Stimulated activated CD4-positive, alpha-beta T cell treated with anti-CD3 and anti-CD28 coated beads, Interleukin-1b, Interleukin-23, amount 100 ng/mL, for 1 hour (primary cell): ENCODE data around the gene RFLNA.

Source experiments
- DNase-seq, 2 donors: peaks; one replicate each; pipeline ENCODE4 v3.0.0-alpha.2; 2020; ENCODE audit warnings: low read depth in 2 of 2

The RFLNA gene, protein sequence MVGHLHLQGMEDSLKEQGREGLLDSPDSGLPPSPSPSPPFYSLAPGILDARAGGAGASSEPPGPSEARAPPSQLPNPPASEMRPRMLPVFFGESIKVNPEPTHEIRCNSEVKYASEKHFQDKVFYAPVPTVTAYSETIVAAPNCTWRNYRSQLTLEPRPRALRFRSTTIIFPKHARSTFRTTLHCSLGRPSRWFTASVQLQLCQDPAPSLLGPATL

DNA sequence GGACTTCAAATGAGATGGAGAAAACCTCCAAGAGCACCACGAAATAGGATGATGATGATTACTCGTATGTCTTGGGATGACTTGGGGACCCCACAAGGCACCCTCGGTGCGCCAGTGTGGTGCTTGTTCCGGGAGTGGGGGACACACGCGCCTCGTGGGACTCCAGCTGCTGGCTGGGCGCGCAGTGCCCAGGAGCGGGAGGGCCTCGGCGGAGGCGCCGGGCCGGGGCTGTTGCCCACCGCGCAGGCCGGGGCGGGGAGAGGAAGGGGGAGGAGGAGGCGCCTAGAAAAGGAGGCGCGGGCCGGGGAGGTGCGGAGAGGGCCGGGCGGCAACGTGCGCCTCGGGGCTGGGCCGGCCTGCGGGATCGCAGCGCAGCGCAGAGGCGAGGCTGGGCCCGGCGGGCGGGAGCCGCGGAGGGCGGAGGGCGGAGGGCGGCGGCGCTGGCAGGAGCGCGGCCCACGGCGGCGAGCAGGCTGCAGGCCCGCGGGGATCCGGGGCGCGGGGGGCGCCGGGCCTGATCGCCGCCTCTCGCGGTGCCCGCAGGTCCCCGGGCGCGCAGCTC, at the start of gene RFLNA:
TSS of gene RFLNA (plus strand) at position 314 of the 562 bp plus-strand sequence. CDS start 337 bp downstream, outside the sequence.
- DNase-seq = no peak

DNA sequence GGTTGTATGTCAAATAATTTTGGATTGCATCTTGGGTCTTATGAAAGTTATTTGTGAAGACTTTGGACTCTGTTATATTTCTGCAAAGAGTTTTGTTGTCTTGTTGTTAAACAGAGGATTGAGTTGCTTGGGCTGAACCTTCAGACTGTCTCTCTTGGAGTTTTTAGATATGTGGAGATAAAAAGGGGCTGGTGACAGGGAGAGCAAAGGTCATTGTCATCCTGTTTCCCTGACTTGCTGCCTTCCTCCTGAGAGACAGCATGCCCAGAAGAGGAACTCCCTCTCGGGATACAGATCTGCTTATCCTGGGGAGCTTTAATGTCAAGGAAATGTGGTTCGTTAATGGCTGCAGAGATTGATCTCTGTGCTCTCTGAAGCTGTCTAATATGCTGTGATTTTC, 47.6 kb upstream of the RFLNA start:
- no peak for DNase-seq

DNA sequence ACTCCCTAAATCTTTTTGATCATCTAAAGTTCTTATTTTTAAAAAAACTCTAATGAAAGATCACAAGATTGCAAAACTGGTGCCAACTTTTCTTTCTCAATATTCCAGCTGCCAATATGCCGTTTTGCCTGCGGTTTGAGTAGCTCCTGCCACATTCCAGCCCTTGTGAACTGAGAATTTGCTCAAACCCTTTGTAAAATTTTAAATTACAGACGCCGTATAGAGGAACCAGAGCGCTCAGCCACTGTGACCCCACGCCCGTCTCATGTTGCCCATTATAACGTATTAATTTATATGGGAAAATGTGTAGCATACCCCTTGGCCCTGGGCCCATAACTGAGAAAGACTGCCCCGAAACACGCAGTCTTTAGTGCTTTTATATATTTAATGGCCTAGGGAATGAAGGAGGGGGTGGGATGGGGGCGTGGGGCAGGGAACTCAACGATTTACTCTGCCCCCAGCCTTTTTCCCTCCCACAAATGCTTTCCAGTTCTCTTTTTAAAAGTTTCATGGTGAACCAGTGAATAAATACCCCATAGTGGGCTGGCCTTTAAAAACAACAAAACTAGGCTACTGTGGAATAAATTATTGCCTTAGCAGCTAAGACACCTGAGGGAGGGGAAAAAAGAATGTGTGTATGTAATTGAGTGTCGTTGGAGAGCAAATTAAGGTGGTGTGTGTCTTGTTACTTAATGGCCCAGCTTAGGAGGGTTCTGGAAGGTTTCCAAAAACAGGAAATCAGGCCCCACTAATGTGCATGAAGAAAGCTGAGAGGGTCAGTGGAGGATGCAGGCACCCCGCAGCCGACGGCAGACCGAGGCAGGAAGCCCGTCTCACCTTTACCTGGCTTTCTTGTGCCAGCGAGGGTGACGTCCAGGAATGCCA, 45.7 kb upstream of the RFLNA start:
- no peak for DNase-seq

DNA sequence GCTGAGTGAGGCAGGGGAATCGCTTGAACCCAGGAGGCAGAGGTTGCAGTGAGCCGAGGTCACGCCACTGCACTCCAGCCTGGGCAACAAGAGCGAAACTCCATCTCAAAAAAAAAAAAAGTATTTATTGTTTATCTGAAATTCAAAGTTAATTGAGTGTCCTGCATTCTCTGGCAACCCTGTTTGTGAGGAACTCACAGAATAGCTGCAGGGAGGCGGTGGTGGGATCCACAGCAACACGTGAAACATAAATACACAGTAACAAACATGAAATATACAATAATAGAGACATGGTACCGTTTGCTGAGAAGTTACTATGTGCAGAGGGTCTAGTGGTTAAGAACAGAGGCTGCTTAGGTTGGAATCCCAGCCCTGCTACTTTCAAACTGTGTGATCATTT, 43.7 kb upstream of the RFLNA start:
- DNase-seq = no peak

DNA sequence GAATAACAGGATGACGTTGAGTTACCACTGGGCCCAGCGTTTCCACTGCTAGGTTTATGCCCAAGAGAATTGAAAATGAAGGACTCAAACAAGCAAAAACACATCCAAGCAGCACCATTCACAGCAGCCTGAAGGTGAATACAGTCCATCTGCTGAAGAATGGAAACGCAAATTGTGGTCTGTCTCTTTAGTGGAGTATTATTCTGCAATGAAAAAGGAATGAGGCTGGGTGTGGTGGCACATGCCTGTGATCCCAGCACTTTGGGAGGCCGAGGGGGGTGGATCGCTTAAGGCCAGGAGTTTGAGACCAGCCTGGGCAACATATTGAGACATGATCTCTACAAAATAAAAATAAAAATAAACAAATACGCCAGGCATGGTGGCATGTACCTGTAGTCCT, 41.9 kb upstream of the RFLNA start:
- DNase-seq = no peak

DNA sequence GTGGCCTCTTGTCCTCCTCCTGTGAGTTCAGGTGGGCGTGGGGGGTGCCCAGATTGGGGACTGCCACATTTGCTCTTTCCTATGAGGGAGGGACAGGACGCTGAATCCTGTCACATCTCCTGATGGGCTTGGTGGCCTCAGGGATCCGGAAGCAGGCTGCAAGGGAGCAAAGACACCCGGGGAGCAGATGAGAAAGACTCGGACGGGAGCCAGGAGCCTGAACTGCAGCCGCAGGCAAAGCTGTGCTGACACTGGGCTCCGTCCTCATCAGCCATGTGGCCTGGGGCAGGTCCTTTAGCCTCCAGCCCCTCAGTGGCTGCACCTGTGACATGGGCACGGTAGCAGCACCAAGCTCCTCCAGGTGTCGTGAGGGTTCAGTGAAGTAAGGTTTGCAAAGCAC, 40.8 kb upstream of the RFLNA start:
- no peak for DNase-seq

DNA sequence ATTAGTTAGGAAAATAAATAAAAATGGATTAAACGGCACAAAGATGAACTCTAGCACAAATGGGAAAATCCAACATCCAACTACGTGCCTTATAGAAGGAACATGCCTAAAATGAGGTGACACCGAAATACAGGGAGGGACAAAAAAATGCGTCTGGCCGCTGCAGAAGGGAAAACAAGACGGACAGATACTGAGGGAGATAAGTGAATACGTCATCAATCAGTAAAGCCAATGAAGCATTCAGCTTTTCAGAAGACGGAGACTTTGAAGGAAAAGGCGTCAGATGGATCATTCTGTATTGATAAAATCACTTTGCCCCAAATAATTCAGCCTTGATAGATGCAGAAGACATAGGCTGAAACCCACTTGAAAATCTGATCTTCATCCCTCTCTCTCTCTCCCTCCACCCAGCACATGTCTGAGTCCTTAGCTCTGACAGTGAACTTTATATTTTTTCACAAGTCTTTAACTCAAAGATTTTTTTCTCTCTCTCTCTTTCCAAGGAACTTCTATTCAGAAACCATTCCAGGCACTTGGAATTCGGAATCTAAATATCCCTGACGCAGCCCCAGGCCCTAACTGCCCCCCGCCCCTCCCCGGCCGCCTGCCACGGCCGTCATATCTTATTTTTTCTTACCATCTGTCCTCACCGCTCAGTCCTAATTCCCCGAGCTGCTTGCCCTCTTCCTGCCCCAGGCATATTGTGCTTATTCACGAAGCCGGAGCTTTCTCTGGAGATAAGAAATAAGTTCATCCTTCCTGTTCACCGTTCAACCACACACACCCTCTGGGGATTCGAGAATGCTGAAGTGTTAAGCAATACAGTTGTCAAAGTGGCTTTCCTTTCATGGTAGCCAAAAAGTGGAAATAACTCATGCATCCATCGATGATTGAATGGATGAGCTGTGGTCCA, 35.5 kb upstream of the RFLNA start:
- no peak for DNase-seq

DNA sequence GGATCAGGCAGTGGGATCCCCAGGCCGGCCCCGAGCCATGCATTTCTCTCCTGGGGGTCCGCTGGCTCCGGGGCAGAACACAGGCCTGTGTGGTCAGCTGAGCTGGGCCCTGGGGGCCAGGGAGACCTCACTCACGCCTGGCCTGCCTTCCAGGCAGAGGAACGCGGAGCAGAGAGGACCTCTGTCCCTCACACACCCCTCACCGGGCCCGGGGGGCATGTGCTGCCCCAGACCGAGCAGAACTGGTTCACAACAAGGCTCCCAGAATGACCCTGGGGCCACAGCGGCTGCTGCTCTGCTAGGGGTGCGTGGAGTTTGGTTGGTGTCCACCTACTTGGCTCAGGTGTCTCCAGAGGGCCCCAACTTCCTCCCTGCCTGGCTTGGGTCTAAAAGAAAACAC, 33.0 kb upstream of the RFLNA start:
- no peak for DNase-seq

DNA sequence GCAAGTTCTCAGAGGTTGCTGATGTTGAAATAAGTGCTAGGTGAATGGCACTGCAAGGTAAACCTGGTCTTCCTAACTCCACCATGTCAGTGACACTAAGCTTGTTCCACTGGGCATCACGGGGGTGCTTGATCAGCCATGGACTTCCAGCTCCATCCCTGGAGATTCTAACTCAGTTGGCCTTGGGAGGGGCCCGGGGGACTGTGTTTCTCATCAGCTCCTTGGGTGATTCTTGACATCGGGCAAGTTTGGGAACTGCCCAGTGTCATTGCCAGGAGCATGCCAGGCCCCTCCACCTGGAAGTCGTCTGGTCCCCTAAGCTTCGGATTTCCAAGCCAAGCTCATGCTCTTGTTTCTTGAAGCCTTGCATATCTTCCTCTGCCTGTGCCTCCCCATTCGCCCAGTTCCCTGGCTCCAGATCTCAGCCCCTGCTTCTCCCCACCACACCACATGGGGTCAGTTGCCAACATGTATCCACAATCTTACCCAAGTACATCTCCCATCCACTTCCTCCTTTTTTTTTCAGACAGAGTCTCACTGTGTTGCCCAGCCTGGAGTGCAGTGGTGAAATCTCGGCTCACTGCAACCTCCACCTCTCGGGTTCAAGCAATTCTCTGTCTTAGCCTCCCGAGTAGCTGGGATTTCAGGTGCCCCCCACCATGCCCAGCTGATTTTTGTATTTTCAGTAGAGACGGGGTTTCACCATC, 30.7 kb upstream of the RFLNA start:
- no peak for DNase-seq

DNA sequence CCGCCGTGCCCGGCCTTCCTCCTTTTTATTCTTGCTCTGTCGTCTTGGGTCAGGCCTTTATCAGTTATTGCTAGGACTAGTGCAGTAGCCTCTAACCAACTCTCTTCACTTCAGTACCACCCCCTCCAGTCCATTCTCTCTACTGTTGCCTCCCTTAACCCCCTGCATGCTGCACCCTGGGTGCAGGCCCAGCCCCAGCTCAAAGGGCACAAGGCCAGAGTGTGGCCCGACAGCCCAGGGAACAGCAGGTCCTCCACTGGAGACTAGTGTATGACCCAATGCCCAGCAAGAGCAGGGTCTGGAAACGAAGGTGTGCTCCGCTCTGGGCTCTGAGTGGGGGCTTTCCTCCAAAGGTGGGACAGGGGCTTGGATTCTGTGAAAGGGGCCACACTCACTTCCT, 30.0 kb upstream of the RFLNA start:
- no peak for DNase-seq

DNA sequence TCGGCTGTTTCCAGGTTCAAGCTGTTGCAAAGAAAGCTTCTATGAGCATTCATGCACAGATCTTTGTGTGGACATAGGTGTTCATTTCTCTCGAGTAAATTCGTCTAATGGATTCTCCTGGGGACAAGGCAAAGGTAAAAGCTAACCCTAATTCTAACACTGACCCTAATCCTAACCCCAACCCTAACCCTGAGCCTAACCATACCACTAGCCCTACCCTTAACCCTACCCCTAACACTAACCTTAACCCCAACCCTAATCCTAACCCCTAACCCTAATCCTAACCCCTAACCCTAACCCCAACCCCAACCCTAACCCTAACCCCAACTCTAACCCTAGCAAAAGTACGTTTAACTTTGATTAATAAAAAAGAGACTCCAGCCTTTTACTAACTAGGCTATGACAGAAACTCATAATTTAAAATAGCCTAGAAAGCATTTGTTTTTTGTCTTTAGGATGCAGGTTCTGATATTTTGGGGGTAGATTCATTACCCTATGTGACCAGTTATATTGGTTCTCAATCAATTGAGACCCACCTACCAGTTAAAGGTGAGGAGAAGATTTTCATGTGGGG, 27.6 kb upstream of the RFLNA start:
- no peak for DNase-seq

DNA sequence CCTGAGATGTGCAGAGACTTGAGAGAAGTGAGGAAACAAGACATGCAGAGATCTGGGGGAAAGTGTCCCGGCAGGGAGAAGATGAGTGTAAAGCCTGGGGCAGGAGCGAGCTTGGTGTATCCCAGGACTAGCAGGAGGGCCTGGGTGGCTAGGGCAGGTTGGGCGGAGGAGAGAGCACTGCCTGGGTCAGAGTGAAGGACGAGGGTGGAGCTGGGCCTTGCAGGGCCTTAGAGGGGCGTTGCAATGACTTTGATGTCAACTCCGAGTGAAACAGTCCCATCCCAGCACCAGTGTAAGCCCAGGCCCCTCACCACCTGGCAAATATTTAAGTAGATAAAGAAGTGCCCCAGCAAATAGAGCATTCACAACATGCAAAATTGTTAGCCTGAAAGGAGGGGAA, 24.2 kb upstream of the RFLNA start:
- DNase-seq = no peak

DNA sequence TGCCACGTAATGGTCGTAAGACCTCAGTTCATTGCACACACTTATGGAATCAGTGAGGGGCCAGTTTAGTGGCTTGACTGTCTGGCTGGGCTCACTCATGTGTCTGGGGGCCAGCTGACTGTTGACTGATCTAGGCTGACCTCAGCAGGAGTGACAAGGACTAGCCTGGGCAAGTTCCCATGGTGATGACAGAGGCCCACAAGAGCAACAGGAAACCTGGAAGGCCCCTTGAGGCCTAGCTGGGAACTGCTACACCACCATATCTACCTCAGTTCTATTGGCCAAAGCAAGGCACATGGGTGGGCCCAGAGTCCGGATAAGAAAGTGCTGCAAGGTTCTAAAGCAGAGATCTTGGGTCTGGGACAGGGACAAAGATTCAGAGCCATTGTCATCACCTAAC, 21.3 kb upstream of the RFLNA start:
- DNase-seq = no peak

DNA sequence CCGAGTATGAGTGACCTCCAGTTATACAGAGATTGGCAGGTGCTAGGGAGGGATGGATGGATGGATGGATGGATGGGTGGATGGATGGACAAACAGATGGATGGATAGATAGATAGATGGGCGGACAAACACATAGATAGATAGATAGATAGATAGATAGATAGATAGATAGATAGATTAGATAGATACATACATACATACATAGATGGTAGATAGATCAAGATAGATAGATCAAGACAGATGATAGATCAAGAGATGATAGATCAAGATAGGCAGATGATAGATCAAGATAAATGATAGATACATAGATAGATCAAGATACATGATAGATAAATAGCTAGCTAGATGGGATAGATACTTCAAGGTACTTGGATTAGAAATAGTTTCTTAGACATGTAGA, 18.6 kb upstream of the RFLNA start:
- no peak for DNase-seq

DNA sequence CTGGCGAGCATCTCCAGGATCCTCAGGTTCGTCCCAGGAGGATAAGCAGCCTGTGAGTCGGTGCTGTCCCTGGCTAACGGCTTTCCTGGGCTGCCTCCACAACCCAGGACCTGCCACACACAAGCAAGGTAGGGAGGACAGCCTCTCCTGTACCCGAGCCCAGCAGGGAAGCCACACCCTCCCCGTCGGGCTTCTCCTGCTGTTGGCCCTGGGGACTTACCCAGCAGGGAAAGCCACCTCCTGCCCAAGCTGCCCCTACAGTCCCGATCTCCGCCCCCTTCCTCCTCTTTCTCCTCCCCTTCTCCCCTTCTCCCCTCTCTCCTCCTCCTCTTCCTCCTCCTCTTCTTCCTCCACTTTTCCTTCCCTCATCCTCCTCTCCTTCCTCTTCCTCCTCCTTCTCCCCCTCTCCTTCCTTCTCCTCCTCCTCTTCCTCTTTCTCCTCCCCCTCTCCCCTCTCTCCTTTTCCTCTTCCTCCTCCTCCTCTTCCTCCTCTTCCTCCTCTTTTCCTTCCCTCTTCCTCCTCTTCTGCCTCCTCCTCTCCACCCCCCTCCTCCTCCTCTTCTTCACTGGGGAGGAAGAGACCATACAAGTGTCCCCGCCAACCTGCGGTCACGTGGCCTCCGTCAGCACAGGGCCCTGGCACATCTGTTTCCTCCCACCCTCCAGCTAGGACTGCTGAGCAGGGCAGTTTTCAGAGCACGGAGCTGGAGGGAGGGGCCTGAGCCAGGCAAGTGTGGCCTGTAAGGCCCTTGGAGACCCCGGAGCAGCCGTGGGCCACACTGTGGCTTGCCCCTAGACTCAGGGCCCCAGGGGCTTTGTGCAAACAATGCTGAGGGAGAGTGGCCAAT, 17.3 kb upstream of the RFLNA start:
- no peak for DNase-seq

DNA sequence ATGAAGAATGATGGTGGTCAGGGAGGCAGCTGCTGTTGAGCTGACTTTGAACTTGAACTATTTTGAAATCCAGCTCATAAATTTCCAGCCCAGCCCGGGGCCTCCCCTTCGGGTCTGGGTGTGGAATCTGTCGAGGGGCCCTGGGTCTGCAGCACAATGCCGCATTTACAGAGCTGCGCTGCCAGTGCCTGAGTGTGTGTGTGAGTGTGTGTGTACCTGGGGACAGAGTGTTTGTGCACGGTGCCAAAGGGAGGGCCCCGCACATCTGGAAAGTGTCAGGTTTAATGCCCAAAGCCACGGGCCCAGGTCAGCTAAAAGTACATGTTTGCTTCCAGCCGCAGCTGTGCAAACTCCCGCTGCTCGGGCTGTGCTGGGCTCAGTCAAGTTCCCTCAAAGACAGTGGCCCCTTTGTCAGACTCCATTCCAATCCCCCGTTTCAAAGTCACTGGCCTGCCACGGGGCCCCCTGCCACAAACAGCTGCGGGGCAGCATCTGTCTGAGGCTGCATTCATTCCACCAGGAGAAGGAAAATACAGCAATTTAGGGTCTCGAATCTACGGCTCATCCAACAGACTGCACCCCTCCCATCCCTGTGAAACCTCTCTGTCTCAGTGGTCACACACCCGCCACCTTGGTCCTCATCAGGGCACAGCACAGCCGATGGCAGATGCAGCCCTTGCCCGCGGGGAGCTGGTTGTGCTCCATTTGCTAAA, 16.3 kb upstream of the RFLNA start:
- no peak for DNase-seq

DNA sequence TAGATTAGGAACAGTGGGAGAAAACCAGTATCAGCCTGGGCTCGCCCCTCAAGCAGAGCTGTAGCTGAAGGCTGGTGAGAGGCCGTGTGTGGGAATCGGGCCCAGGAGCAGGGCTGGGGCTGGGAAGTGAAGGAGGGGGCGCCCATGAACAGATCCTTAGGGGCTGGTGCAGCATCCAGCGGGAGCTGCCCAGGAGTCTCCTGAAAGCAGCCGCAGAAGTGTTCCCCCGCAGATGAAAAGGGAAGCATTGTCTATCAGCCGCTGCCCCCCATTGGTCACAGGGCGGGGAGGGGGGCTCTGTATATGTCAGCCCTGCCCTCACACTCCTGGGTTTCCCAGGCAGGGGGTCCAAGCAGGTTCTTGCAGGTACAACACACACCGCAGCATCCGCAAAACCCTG, 15.6 kb upstream of the RFLNA start:
- DNase-seq = no peak

DNA sequence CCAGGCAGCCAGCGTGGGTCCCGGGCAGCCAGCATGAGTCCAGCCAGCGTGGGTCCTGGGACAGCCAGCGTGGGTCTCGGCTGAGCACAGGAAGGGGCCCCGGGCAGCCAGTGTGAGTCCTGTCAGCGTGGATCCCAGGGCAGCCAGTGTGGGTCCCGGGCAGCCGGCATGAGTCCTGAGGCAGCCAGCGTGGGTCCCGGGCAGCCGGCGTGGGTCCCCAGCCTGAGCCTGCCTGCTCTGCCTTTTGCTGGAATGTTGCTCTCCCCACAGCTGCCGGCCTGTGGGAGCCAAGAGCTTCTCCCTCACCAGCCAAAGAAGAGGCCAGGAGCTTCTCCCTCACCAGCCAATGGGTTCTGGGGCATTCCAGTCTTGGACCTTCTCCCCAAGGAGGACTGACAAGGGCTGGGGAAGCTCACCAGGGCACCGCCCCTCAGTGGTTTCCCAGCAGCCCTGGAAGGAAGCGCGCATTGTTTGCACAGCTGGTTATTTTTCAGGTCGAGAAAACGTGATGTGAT, 15.0 kb upstream of the RFLNA start:
- DNase-seq = no peak

DNA sequence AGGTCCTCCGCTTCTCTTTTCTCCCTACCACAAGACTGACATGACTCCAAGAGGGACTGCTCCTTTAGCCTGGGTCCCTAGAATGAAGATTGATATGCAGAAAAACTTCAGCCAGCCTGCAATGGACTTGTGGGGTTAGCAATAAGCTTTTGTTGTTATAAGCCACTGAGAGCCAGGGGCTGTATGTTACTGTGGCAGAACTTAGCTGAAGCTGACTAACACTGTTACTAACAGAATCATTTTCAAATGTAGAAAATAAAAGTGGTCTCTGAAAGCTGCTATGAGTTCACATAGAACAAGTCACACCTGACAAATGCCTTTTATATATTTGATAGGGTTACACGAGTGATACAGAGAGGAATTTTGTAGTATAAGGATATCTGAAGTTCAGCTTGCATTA, 13.6 kb upstream of the RFLNA start:
- DNase-seq = no peak
